Choroid plexus epithelial cell (primary cell): ENCODE results near the gene CCNL2.
A peak's percentile ranks its signal among the peaks of the same experiment; 100 is the strongest.
"Not testable (repeated sequence)": the region's sequence is repeated elsewhere in the genome, so short reads cannot be mapped to it uniquely, and the experiment has no call there.

Experiments used
- DNase-seq: peaks from one replicate; pipeline ENCODE4 v3.0.0-alpha.2; 2010; ENCODE audit warnings: low read depth
- H3K4me3 ChIP-seq: 2 replicates; pipeline ENCODE4 v1.5.1; 2011; ENCODE audit warnings: low read depth, mild to moderate bottlenecking, control low read depth, low read length, moderate library complexity
- TF ChIP-seq, protein P1 (sequence below): conservative IDR thresholded peaks from 2 replicates; pipeline ENCODE4 v1.5.1; 2011; ENCODE audit warnings: low read depth, mild to moderate bottlenecking, control low read depth, inconsistent platforms, low read length, moderate library complexity

The CCNL2 gene

DNA sequence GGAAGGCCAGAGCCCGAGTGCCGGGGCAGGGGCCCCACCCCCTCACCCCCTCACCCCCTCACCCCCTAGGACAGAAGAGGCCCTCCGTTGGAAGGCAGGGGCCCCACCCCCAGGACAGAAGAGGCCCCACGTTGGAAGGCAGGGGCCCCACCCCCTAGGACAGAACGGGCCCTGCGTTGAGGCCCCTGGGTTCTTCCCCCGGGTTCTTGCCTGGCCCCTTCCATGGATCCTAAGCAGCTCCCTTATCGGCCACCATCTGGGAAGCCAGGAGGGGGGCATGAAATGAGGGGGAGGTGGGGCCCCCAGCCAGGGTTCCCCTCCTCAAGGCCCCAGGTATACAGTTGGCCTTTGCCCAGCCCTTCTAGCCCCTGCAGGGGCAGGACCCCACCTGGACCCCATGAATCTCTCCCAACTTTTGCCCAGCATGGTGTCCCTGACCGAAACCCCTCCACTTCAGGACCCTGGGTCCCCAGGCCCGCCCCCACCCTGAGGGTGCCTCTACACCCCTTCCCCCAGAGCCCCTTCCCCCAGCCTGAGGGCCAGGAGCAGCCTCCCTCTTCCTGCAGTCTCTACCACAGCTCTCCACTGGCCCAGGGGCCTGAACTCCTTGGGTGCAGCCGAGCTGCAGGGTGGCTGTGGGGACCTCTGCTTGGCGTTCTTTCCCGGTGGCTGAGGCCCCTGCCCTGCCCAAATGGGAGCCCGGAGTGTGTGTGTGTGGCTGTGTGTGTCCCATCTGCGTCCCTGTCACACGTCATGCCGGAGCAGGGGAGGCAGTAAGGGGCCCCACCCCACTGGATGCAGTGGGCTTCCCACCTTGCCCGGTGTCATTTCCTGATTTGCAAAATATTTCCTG, 32.1 kb upstream of the CCNL2 start:
- no peak for DNase-seq
- TF ChIP-seq, protein P1, sequence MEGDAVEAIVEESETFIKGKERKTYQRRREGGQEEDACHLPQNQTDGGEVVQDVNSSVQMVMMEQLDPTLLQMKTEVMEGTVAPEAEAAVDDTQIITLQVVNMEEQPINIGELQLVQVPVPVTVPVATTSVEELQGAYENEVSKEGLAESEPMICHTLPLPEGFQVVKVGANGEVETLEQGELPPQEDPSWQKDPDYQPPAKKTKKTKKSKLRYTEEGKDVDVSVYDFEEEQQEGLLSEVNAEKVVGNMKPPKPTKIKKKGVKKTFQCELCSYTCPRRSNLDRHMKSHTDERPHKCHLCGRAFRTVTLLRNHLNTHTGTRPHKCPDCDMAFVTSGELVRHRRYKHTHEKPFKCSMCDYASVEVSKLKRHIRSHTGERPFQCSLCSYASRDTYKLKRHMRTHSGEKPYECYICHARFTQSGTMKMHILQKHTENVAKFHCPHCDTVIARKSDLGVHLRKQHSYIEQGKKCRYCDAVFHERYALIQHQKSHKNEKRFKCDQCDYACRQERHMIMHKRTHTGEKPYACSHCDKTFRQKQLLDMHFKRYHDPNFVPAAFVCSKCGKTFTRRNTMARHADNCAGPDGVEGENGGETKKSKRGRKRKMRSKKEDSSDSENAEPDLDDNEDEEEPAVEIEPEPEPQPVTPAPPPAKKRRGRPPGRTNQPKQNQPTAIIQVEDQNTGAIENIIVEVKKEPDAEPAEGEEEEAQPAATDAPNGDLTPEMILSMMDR, result no peak
- no peak overlapping the region for H3K4me3 ChIP-seq

- peak; percentile 77 for DNase-seq
- no peak overlapping the region for H3K4me3 ChIP-seq
- TF ChIP-seq, protein P1, result peak; percentile 22
These were observed 31.2 kb upstream of the CCNL2 start for GRCh38 chr1:1430114-1430982.

DNA sequence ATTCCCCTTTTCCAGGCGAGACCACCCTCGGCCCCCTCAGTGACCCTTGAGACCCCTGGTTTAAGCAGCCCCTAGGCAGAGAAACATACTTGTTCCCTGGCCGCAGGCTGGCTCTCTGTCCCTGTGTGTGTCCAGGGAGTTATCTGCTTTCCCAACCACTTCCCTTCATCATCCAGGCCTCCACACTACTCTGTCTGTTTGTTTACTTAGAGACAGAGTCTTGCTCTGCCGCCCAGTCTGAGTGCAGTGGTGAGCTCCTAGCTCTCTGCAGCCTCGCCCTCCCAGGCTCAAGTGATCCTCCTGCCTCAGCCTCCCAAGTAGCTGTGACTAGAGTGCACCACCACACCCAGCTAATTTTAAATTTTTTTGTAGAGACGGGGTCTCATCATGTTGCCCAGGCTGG, 30.5 kb upstream of the CCNL2 start:
- TF ChIP-seq, protein P1, result no peak
- peak; percentile 59 for DNase-seq
- no peak overlapping the region for H3K4me3 ChIP-seq

DNA sequence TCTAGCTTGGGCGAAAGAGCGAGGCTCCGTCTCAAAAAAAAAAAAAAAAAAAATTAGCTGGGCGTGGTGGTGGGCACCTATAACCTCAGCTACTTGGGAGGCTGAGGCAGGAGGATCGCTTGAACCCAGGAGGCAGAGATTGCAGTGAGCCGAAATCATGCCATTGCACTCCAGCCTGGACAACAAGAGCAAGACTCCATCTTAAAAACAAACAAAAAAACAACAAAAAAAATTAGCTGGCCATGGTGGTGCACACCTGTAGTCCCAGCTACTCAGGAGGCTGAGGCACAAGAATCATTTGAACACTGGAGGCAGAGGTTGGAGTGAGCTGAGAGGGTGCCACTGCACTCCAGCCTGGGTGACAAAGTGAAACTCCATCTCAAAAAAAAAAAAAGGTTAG, 29.8 kb upstream of the CCNL2 start:
- DNase-seq, H3K4me3 ChIP-seq: not testable (repeated sequence)

DNA sequence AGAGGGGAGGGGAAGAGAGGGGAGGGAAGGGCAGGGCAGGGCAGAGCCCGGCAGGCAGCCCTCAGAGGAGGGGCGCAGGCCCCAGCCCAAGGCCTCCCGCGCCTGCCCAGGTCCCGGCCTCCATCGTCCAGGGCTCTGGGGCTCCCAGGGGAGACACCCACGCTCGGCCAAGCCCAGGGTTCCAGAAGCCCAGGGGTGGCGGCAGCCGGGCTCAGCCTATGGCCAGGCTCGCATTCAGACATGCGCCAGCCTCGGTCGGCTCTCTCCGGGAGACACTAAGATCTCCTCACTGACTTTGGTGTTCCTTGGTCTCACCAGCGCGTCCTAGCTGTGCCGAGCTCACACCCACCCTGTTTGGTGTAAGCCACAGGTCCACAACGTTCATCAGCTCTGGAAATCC, 29.0 kb upstream of the CCNL2 start:
- no peak for DNase-seq
- H3K4me3 ChIP-seq, result no peak overlapping the region
- TF ChIP-seq, protein P1, result no peak

DNA sequence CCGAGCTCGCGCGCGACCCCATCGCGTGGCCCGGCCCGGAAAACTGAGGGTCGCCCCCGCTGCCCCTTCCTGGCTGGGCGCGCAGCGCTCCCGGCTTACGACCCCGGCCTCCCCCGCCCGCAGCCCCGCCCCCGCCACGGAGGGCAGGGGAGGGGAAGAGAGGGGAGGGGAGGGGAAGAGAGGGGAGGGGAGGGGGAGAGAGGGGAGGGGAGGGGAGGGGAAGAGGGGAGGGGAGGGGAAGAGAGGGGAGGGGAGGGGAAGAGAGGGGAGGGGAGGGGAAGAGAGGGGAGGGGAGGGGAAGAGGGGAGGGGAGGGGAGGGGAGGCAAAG, 28.6 kb upstream of the CCNL2 start:
- TF ChIP-seq, protein P1, result no peak
- peak overlapping the region; percentile 33 for H3K4me3 ChIP-seq
- DNase-seq, result no peak

DNA sequence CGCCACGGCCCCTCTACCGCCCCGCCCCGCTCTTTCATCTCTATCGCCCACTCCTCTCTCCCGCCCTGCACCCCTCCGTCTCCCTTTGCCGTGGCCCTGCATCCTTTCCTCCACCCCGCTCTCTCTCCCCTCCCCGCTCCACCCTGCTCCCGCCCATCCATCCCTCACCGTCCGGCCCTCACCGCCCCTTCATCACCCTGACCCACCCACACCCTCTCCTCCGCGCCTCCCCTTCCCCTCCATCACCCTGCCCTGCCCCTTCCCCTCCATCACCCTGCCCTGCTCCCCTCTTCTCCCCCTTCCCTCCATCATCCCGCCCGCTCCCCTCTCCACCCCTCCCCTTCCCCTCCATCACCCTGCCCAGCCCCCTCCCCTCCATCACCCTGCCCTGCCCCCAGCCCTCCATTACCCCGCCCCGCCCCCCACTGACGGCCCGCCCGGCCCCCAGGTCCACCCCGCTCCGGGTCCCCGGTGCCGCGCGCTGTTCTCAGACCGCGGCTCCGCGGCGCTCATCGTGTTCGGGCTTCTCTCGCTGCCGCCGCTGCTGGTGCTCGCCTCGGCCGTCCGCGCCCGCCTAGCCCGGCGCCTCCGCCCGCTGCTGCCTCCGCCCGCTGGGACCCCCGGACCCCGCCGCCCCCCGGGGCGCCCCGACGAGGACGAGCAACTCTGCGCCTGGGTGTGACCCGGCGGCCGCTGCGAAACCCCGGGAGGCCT, 28.1 kb upstream of the CCNL2 start:
- TF ChIP-seq, protein P1, result no peak
- peak overlapping the region; percentile 33 for H3K4me3 ChIP-seq
- DNase-seq, result no peak
